CD14-positive monocyte (primary cell): Measurements from ENCODE around the gene SCAF8. TPM values are rescaled to one million over a fixed set of nuclear protein-coding genes. Genes with fewer than 3 reads are reported as not detected.

Source experiments
- DNase-seq, 3 donors: peaks; one replicate each; pipeline ENCODE4 v3.0.0-alpha.2; 2011 to 2022
- H2AFZ ChIP-seq: 2 replicates; pipeline ENCODE4 v1.6.0; 2012; ENCODE audit warnings: mild to moderate bottlenecking, low read depth, low read length, inconsistent platforms; ENCODE audit not compliant: insufficient read depth, poor library complexity, severe bottlenecking
- H3K27ac ChIP-seq, 2 donors: 1 replicate in 1 of 2; 2 replicates in 1 of 2; pipeline ENCODE4 v1.5.1; 2012 to 2013; ENCODE audit warnings: low read length in 2 of 2, control low read depth in 1 of 2, inconsistent platforms in 1 of 2, low read depth in 1 of 2, mild to moderate bottlenecking in 1 of 2
- H3K27me3 ChIP-seq, 2 donors: one replicate each; pipeline versions ENCODE4 v1.6.0 to v1.6.1; 2011 to 2013; ENCODE audit warnings: low read length in 2 of 2; ENCODE audit not compliant: control insufficient read depth in 2 of 2, insufficient read depth in 2 of 2
- H3K36me3 ChIP-seq, 2 donors: replicated peaks in 1 of 2; 1 replicate in 1 of 2; 2 replicates in 1 of 2; pipeline versions ENCODE4 v1.5.1 to v1.6.1; 2012 to 2013; ENCODE audit warnings: low read length in 2 of 2, control low read depth in 1 of 2, inconsistent platforms in 1 of 2, mild to moderate bottlenecking in 1 of 2; ENCODE audit not compliant: insufficient read depth in 2 of 2, control insufficient read depth in 1 of 2
- H3K4me1 ChIP-seq, 2 donors: 1 replicate in 1 of 2; 2 replicates in 1 of 2; pipeline versions ENCODE4 v1.5.1 to v1.6.1; 2012 to 2013; ENCODE audit warnings: low read length in 2 of 2, control low read depth in 1 of 2, inconsistent platforms in 1 of 2, mild to moderate bottlenecking in 1 of 2, moderate library complexity in 1 of 2; ENCODE audit not compliant: insufficient read depth in 2 of 2, control insufficient read depth in 1 of 2
- H3K4me2 ChIP-seq: replicated peaks from 2 replicates; pipeline ENCODE3; 2012; ENCODE audit warnings: low read length, moderate library complexity, mild to moderate bottlenecking; ENCODE audit not compliant: poor library complexity, severe bottlenecking; ENCODE audit errors: extremely low read depth
- H3K4me3 ChIP-seq, 3 experiments: fragments of 200-600 bp in 1 of 3; sonication (generic) in 1 of 3; replicated peaks in 1 of 3; 1 replicate in 2 of 3; 2 replicates in 1 of 3; pipeline ENCODE4 v1.5.1; 2011 to 2013; ENCODE audit warnings: low read length in 3 of 3, mild to moderate bottlenecking in 3 of 3, control low read depth in 2 of 3, low read depth in 2 of 3, inconsistent platforms in 1 of 3, moderate library complexity in 1 of 3
- H3K79me2 ChIP-seq: 2 replicates; pipeline ENCODE4 v1.6.0; 2012; ENCODE audit warnings: mild to moderate bottlenecking, control low read depth, inconsistent platforms, low read length, moderate library complexity; ENCODE audit not compliant: insufficient read depth
- H3K9ac ChIP-seq: 2 replicates; pipeline ENCODE4 v1.6.0; 2017; ENCODE audit warnings: low read length, mild to moderate bottlenecking; ENCODE audit not compliant: insufficient read depth, poor library complexity, severe bottlenecking
- H3K9me3 ChIP-seq, 2 donors: replicated peaks in 1 of 2; 1 replicate in 1 of 2; 2 replicates in 1 of 2; pipeline versions ENCODE4 v1.5.1 to v1.6.1; 2012 to 2013; ENCODE audit warnings: low read length in 2 of 2, control low read depth in 1 of 2; ENCODE audit not compliant: control insufficient read depth in 1 of 2, insufficient read depth in 1 of 2
- H4K20me1 ChIP-seq: 2 replicates; pipeline ENCODE4 v1.6.0; 2012; ENCODE audit warnings: mild to moderate bottlenecking, low read length, control low read depth, moderate library complexity; ENCODE audit not compliant: insufficient read depth
- H3K27ac Mint-ChIP-seq, 7 donors: one replicate each; pipeline ENCODE4 v1.8.0; 2020; ENCODE audit warnings: mild to moderate bottlenecking in 7 of 7, mixed read lengths in 7 of 7, moderate library complexity in 6 of 7, inconsistent platforms in 2 of 7
- H3K27me3 Mint-ChIP-seq, 3 donors: one replicate each; pipeline ENCODE4 v1.8.0; 2021 to 2022; ENCODE audit warnings: low read depth in 3 of 3, mild to moderate bottlenecking in 3 of 3, mixed read lengths in 3 of 3, moderate library complexity in 3 of 3, inconsistent platforms in 1 of 3
- H3K36me3 Mint-ChIP-seq, 2 donors: one replicate each; pipeline ENCODE4 v1.8.0; 2020; ENCODE audit warnings: mixed read lengths in 2 of 2, inconsistent platforms in 1 of 2, mild to moderate bottlenecking in 1 of 2
- H3K4me1 Mint-ChIP-seq: one replicate; pipeline ENCODE4 v1.8.0; 2020; ENCODE audit warnings: mild to moderate bottlenecking, mixed read lengths
- H3K4me3 Mint-ChIP-seq, 2 donors: one replicate each; pipeline ENCODE4 v1.8.0; 2020; ENCODE audit warnings: mild to moderate bottlenecking in 2 of 2, mixed read lengths in 2 of 2, moderate library complexity in 1 of 2
- H3K9me3 Mint-ChIP-seq, 7 donors: one replicate each; pipeline ENCODE4 v1.8.0; 2020 to 2022; ENCODE audit warnings: mixed read lengths in 7 of 7, mild to moderate bottlenecking in 6 of 7, moderate library complexity in 6 of 7, inconsistent platforms in 2 of 7
- WGBS: methylation state at CpG from one replicate; pipeline ENCODE4 v1.1.5; 2013; ENCODE audit warnings: missing lambda C conversion rate; ENCODE audit not compliant: insufficient coverage; 5-methylcytosine and 5-hydroxymethylcytosine counted together
- intact Hi-C, 2 donors: fragments of 100-400 bp; cut with micrococcal nuclease; formaldehyde crosslinking; loops; one replicate each; pipeline versions ENCODE4 v1.15.0 to v1.15.1; 2023
- polyA plus RNA-seq, 3 donors: library from polyadenylated mRNA; depleted of rRNA in 1 of 3; unstranded in 2 of 3; stranded (reverse) in 1 of 3; fragments of 300-500 nt in 2 of 3; fragments of >200 nt in 1 of 3; fragmentation: Illumina TruSeq in 2 of 3; gene quantifications; 1 replicate in 2 of 3; 2 replicates in 1 of 3; pipeline ENCODE4 v1.2.3, GENCODE V29; 2012 to 2021
- TF ChIP-seq, protein P1 (sequence below): fragments of 200-600 bp; IDR thresholded peaks from one replicate; pipeline ENCODE4 v1.8.0; 2022; ENCODE audit warnings: antibody characterized with exemption, mild to moderate bottlenecking

The SCAF8 gene
- polyA plus RNA-seq, 3 donors: 2.8 to 18.5 (median 4.2) TPM

DNA sequence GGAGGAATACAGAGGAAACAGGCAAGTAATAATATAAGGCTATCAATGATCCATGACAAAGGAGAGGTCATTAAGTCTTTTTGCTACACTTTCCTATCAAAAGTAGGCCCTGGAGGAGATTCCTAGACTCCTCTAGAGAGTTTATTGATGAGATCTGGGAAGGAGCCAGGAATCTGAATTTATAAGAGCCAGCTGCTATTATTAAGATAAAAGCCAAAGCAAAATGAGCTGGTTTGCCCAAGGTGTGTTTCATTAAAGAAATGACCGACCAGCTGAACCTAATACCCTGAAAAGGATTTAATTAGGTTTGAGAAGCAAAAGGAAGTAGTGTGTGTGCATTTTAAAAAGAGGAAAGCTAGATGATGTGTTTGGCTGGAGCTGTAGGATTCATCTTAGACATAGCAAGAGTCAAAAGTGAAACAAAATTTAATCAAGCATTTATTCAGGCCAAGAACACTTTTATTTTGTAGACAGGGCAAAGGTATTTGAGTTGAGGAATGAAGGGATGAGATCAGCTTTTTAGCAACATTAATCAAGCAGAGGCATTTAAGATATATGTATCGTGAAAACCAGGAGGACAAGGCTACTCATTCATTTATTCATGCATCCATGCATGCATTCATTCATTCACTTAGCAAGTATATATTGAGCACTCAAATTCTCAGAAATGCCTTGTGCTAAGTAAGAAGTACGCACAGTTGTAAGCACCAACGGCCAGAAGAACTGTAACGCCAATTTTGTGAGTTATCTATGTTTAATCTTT, 43.5 kb upstream of the SCAF8 start:
- Histone ChIP-seq H4K20me1 (no peaks in the 10 kb centered on the region), H2AFZ (no peak overlapping the region), H3K4me1 (peaks cover under 1 to 3% of the 10 kb centered on the region in 2 donors), H3K4me3 (no peak overlapping the region), H3K27ac (no peak overlapping the region), H3K79me2 (no peaks in the 10 kb centered on the region), H3K27me3 (no peaks in the 10 kb centered on the region), H3K9me3 (no peaks in the 10 kb centered on the region), H3K36me3 (no peaks in the 10 kb centered on the region), H3K4me2 (no peak overlapping the region), H3K9ac (no peak overlapping the region)
- peaks cover 0 to 3% (median 2%) of the 10 kb centered on the region in 3 donors for H3K27me3 Mint-ChIP-seq
- no peak for DNase-seq
- TF ChIP-seq, protein P1, sequence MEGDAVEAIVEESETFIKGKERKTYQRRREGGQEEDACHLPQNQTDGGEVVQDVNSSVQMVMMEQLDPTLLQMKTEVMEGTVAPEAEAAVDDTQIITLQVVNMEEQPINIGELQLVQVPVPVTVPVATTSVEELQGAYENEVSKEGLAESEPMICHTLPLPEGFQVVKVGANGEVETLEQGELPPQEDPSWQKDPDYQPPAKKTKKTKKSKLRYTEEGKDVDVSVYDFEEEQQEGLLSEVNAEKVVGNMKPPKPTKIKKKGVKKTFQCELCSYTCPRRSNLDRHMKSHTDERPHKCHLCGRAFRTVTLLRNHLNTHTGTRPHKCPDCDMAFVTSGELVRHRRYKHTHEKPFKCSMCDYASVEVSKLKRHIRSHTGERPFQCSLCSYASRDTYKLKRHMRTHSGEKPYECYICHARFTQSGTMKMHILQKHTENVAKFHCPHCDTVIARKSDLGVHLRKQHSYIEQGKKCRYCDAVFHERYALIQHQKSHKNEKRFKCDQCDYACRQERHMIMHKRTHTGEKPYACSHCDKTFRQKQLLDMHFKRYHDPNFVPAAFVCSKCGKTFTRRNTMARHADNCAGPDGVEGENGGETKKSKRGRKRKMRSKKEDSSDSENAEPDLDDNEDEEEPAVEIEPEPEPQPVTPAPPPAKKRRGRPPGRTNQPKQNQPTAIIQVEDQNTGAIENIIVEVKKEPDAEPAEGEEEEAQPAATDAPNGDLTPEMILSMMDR: no peak
- no peak overlapping the region for H3K4me3 Mint-ChIP-seq
- H3K4me1 Mint-ChIP-seq: no peaks in the 10 kb centered on the region
- H3K27ac Mint-ChIP-seq: no peak overlapping the region
- no peaks in the 10 kb centered on the region for H3K36me3 Mint-ChIP-seq
- H3K9me3 Mint-ChIP-seq: peaks cover 0 to 7% (median 1%) of the 10 kb centered on the region in 7 donors
- WGBS: no CpG with 5 or more reads among the region's 5 CpGs
- intact Hi-C loops: no loop called here

DNA sequence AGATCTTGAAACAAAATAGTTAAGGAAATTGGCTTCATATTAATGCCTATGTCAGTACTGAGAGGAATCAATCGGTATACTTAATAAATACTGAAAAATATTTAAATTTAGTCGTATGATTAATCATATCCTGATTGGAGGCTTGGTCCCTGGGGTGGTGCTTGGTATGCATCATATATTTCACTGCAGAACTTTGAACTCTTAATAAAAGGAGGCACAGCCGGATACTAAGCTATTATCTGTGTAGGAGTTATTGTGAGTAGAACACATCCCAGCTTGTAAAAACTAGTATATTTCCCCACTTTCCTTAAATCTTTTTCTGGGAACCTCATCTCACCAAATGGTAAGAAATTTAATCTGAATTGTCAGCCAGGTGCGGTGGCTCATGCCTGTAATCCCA, 42.4 kb upstream of the SCAF8 start:
- Histone ChIP-seq H3K4me2 (no peak overlapping the region), H3K79me2 (no peaks in the 10 kb centered on the region), H3K36me3 (no peaks in the 10 kb centered on the region), H3K27me3 (no peaks in the 10 kb centered on the region), H3K27ac (no peak overlapping the region), H3K4me3 (no peak overlapping the region), H2AFZ (no peak overlapping the region), H3K4me1 (no peaks in the 10 kb centered on the region), H3K9me3 (no peaks in the 10 kb centered on the region), H4K20me1 (no peaks in the 10 kb centered on the region), H3K9ac (no peak overlapping the region)
- no peaks in the 10 kb centered on the region for H3K36me3 Mint-ChIP-seq
- intact Hi-C loops: no loop called here
- peaks cover 0 to 7% (median 1%) of the 10 kb centered on the region in 7 donors for H3K9me3 Mint-ChIP-seq
- peaks cover 2 to 3% (median 2%) of the 10 kb centered on the region in 3 donors for H3K27me3 Mint-ChIP-seq
- no peak overlapping the region for H3K27ac Mint-ChIP-seq
- H3K4me1 Mint-ChIP-seq: no peaks in the 10 kb centered on the region
- no peak overlapping the region for H3K4me3 Mint-ChIP-seq
- TF ChIP-seq, protein P1: no peak
- WGBS: 89% methylated on average over 1 of the region's 4 CpGs
- no peak for DNase-seq
